Ovary (tissue), 9 donors: Measurements from ENCODE around the gene ITGB2. TPM values are rescaled to one million over a fixed set of nuclear protein-coding genes. Genes with fewer than 3 reads are reported as not detected.

Experiments used
- DNase-seq, 5 donors: peaks; one replicate each; pipeline ENCODE4 v3.0.0-alpha.2; 2019 to 2020
- H3K27ac ChIP-seq, 2 donors: fragments of 200-600 bp; one replicate each; pipeline versions ENCODE4 v1.5.1 to v1.8.0; 2019 to 2022
- H3K27me3 ChIP-seq: fragments of 200-600 bp; one replicate; pipeline ENCODE4 v1.8.0; 2022
- H3K36me3 ChIP-seq: fragments of 200-600 bp; sonication (generic); one replicate; pipeline ENCODE4 v1.5.1; 2019
- H3K4me1 ChIP-seq: one replicate; pipeline ENCODE4 v1.8.1; 2013; ENCODE audit warnings: mild to moderate bottlenecking, moderate library complexity; ENCODE audit not compliant: insufficient read depth
- H3K4me3 ChIP-seq: fragments of 200-600 bp; sonication (generic); one replicate; pipeline ENCODE4 v1.5.1; 2017
- H3K9me3 ChIP-seq, 2 donors: fragments of 200-600 bp in 1 of 2; sonication (generic) in 1 of 2; one replicate each; pipeline versions ENCODE4 v1.5.1 to v1.8.1; 2013 to 2019; ENCODE audit warnings: mild to moderate bottlenecking in 1 of 2, moderate library complexity in 1 of 2
- EP300 ChIP-seq: sonication (generic); formaldehyde crosslinking; IDR thresholded peaks from one replicate; pipeline ENCODE4 v1.6.1; 2017; ENCODE audit warnings: antibody characterized with exemption
- POLR2A ChIP-seq: fragments of 450-650 bp; IDR thresholded peaks from one replicate; pipeline ENCODE4 v1.6.1; 2017; ENCODE audit warnings: antibody characterized with exemption, mild to moderate bottlenecking, moderate library complexity
- WGBS, 3 donors: extraction: QIAGEN DNeasy Blood & Tissue Kit in 1 of 3; methylation state at CpG; one replicate each; pipeline versions ENCODE4 v1.1.5 to v1.1.7; 2013 to 2017; 5-methylcytosine and 5-hydroxymethylcytosine counted together
- intact Hi-C, 4 donors: fragments of 100-400 bp; cut with DNase I; formaldehyde crosslinking; loops; one replicate each; pipeline versions ENCODE4 v1.11.0 to v1.15.1; 2022 to 2023
- polyA plus RNA-seq, 2 donors: library from polyadenylated mRNA; stranded (reverse); fragments of 200-250 nt in 1 of 2; fragments of 350-450 nt in 1 of 2; fragmentation: Illumina TruSeq in 1 of 2; extraction: RNeasy Lipid Tissue Mini Kit (QIAGEN cat#74804) in 1 of 2; gene quantifications; one replicate each; pipeline ENCODE4 v1.2.3, GENCODE V29; 2013 to 2014
- total RNA-seq, 7 donors: library from RNA; depleted of rRNA in 2 of 7; stranded (reverse); fragments of >200 nt in 2 of 7; fragmentation: NEBNext Ultra II Directional in 3 of 7; extraction: Animal tissue kit (Norgen Biotek cat#: 25700) in 3 of 7; gene quantifications; one replicate each; pipeline versions ENCODE4 v1.1.0 to v1.2.4, GENCODE V29; 2016 to 2023
- TF ChIP-seq, protein P1 (sequence below), 3 donors: fragments of 450-650 bp in 2 of 3; fragments of 200-600 bp in 1 of 3; IDR thresholded peaks; one replicate each; pipeline versions ENCODE4 v1.5.1 to v1.8.0; 2016 to 2022; ENCODE audit warnings: antibody characterized with exemption in 3 of 3, mild to moderate bottlenecking in 1 of 3
- donor health status: DM: no; HTN: no; CAD: no; lungs with moderate emphysema.
- donor health status: DM: no; HTN: no; CAD: no.
- donor health status: Bipolar disorder and iron deficiency.
- donor health status: DM: yes; HTN: yes; CAD: no.
- donor health status: DM: no; HTN: no; CAD: no.
- donor health status: DM: yes; HTN: yes; CAD: no.

ITGB2 gene
- total and polyA plus RNA-seq, 9 donors = 9.6 to 58.3 (median 17.6) TPM

DNA sequence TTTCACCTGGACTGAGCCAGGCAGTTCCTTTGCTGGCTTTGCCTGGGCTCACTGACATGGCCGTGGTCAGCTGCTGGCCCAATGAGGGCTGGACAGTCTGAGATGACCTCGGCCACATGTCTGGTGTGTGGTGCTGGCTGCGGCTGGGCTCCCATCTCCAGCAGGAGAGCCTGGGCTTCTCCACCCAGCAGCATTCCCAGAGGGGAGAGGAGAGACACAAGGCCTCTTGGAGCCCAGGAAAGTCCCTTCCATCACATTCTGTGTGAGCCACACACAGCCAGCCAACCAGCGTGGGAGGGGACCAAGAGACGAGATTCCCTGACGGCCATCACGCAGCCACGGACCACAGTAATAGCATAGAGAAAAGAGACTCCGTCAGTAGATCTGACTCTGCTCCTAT, 81.7 kb downstream of the ITGB2 start:
- Histone ChIP-seq H3K27ac (no peak overlapping the region), H3K27me3 (no peaks in the 10 kb centered on the region), H3K4me1 (no peaks in the 10 kb centered on the region), H3K9me3 (no peaks in the 10 kb centered on the region), H3K4me3 (no peak overlapping the region), H3K36me3 (no peaks in the 10 kb centered on the region)
- DNase-seq = no peak
- no peak for TF ChIP-seq EP300
- no peak for TF ChIP-seq POLR2A
- 80 to 84% (median 83%) methylated on average over 9 of the region's 9 CpGs for WGBS, 3 donors
- intact Hi-C loops = no loop called here

DNA sequence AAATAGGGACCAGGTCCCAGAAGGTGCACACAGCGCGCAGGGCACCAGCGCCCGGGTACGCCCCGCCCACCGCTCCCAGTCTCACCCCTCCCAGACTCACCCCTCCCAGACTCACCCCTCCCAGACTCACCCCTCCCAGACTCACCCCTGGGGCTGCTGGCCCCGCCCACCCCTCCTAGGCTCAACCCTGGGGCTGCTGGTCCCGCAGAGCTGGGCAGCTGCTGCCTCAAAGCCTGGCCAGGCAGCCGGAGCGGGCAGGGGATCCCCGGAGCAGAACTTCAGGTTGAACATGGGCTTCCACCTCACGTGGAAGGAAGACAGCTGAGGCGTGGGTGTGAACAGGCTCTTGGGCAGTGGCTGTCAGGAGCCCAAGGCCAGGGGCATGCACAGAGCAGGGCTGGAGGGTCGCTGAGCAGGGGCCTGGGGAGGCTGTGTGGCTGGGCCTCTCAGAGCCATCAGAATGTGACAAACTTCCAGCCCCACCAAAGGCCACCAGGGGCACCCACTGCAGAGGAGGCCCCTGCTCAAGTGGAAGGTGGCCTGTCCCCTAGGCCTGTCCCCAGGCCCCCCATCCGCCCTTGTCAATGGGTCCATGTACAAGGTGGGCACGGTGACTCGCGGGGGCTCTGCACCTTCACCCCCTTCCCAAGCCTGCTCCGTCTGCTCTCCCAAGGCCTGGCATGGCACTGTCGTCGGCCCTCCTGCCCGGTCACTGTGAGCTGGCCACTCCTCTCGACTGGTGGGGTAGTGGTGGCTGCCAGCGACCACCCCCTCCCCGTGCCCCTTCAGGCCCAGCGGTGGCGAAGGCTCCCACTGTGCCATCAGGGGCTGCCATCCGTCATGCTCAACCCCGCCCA, 82.4 kb downstream of the ITGB2 start:
- no peak overlapping the region for H3K27ac ChIP-seq
- intact Hi-C loops = no loop called here
- no peaks in the 10 kb centered on the region for H3K4me1 ChIP-seq
- DNase-seq = peak in 2 of 5 donors; percentile 7 to 11
- no peaks in the 10 kb centered on the region for H3K27me3 ChIP-seq
- WGBS, 3 donors = 81 to 88% (median 84%) methylated on average over 24 to 30 of the region's 30 CpGs
- TF ChIP-seq POLR2A = no peak
- TF ChIP-seq, protein P1, sequence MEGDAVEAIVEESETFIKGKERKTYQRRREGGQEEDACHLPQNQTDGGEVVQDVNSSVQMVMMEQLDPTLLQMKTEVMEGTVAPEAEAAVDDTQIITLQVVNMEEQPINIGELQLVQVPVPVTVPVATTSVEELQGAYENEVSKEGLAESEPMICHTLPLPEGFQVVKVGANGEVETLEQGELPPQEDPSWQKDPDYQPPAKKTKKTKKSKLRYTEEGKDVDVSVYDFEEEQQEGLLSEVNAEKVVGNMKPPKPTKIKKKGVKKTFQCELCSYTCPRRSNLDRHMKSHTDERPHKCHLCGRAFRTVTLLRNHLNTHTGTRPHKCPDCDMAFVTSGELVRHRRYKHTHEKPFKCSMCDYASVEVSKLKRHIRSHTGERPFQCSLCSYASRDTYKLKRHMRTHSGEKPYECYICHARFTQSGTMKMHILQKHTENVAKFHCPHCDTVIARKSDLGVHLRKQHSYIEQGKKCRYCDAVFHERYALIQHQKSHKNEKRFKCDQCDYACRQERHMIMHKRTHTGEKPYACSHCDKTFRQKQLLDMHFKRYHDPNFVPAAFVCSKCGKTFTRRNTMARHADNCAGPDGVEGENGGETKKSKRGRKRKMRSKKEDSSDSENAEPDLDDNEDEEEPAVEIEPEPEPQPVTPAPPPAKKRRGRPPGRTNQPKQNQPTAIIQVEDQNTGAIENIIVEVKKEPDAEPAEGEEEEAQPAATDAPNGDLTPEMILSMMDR (IDR thresholded peaks at IDR 0.05) = no peak
- no peak for TF ChIP-seq EP300
- no peaks in the 10 kb centered on the region for H3K36me3 ChIP-seq
- no peaks in the 10 kb centered on the region for H3K9me3 ChIP-seq
- H3K4me3 ChIP-seq = no peak overlapping the region

DNA sequence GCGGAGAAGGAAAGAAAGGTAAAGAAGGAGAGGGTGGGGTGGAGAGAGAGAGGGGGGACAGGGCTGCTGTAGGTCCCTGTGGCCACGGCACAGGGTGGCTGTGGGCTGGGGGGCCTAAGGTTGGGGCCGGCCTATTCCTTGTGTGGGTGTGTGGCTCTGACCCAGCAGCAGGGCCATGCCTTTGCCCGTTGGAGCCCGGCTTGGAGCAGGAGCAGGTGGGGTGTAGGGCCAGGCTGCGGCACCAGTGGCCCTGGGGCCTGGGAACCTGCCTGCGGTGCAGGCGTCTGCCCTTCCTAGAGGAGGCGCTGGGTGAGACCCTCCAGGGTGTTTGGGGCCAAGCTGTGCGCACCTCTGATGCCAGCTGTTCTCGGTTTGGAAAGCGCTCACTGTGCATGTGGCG, 83.2 kb downstream of the ITGB2 start:
- Histone ChIP-seq H3K4me3 (no peak overlapping the region), H3K27me3 (no peaks in the 10 kb centered on the region), H3K9me3 (no peaks in the 10 kb centered on the region), H3K4me1 (no peaks in the 10 kb centered on the region), H3K36me3 (no peaks in the 10 kb centered on the region), H3K27ac (no peak overlapping the region)
- intact Hi-C loops = no loop called here
- DNase-seq = peak in 2 of 5 donors; percentile 9 to 10
- 87 to 90% (median 87%) methylated on average over 13 of the region's 13 CpGs for WGBS, 3 donors
- no peak for TF ChIP-seq EP300
- TF ChIP-seq POLR2A = no peak
- TF ChIP-seq, protein P1 (IDR thresholded peaks at IDR 0.05) = no peak

DNA sequence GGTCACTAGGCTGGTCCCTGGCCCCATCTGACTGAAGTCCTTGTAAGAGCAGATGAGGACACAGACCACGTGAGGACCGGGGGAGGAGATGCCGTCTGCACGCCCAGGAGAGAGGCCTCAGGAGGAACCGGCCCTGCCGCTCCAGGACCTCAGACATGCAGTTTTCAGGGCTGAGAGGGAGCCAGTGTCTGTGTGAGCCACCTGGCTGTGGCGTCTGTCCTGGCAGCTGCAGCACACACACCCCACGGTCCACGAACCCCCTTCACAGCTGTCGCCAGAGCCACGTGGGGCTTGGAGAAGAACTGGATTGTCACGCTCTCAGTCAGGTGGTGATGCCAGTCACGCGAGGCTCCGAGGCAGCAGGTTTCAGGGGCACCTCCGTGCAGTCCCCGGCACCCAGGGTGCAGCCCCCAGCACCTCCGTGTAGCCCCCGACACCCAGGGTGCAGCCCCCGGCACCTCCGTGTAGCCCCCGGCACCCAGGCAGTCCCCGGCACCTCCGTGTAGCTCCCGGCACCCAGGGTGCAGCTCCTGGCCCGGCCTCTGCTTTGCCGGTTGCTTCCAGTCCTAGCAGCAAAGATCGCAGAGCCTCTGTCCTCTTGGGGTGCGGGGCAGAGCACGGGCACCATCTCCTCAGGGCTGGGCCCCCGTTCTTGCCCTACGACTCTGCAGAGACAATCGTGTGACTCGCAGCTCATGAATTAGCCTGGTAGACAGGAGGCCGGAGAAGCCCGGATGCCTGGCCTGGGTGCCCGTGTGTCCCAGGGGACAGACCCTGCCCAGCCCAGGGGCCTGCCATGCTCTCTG, 83.8 kb downstream of the ITGB2 start:
- no peaks in the 10 kb centered on the region for H3K9me3 ChIP-seq
- DNase-seq = peak in 2 of 5 donors; percentile 11 to 14

More for the DNA sequence above, 83.8 kb downstream of the ITGB2 start:
- Histone ChIP-seq H3K4me1 (no peaks in the 10 kb centered on the region), H3K36me3 (no peaks in the 10 kb centered on the region), H3K27me3 (no peaks in the 10 kb centered on the region), H3K4me3 (no peak overlapping the region), H3K27ac (no peak overlapping the region)
- intact Hi-C loops = no loop called here
- TF ChIP-seq POLR2A (no peak), EP300 (no peak)
- TF ChIP-seq, protein P1 (IDR thresholded peaks at IDR 0.05) = no peak
- WGBS, 3 donors = 55 to 62% (median 57%) methylated on average over 33 to 37 of the region's 37 CpGs
